Activated T-helper 2 cell treated with anti-CD3 and anti-CD28 coated beads, Interferon-gamma antibody, Interleukin-2, Interleukin-4, amounts not matched to agents 10 μg/mL and 5 μg/mL and 100 μg/mL, durations not matched to agents 14 hours and 24 hours and 36 hours (primary cell): Measurements from ENCODE around the gene NDFIP2. TPM values are rescaled to one million over a fixed set of nuclear protein-coding genes. Genes with fewer than 3 reads are reported as not detected.
A peak's percentile ranks its signal among the peaks of the same experiment; 100 is the strongest.

Experiments used
- DNase-seq: peaks from one replicate; pipeline ENCODE4 v3.0.0; 2021; ENCODE audit warnings: low spot score
- H3K27ac Mint-ChIP-seq: one replicate; pipeline ENCODE4 v1.8.0; 2021; ENCODE audit warnings: mixed read lengths
- H3K27me3 Mint-ChIP-seq: one replicate; pipeline ENCODE4 v1.8.0; 2021; ENCODE audit warnings: low read depth, mixed read lengths
- H3K36me3 Mint-ChIP-seq: one replicate; pipeline ENCODE4 v1.8.0; 2021; ENCODE audit warnings: low read depth, mixed read lengths
- H3K4me1 Mint-ChIP-seq: one replicate; pipeline ENCODE4 v1.8.0; 2021; ENCODE audit warnings: low read depth, mixed read lengths
- H3K4me3 Mint-ChIP-seq: one replicate; pipeline ENCODE4 v1.8.0; 2021; ENCODE audit warnings: low read depth, mild to moderate bottlenecking, moderate library complexity, mixed read lengths
- H3K9me3 Mint-ChIP-seq: one replicate; pipeline ENCODE4 v1.8.0; 2021; ENCODE audit warnings: mixed read lengths
- intact Hi-C: fragments of 100-400 bp; cut with micrococcal nuclease; formaldehyde crosslinking; loops from one replicate; pipeline ENCODE4 v1.15.1; 2023
- total RNA-seq: library from RNA; stranded (reverse); gene quantifications from 2 replicates; pipeline ENCODE4 v1.2.3, GENCODE V29; 2022

Gene NDFIP2
- total RNA-seq: 227 and 231 TPM in 2 replicates

- peak within 1 kb of the TSS; percentile 93 for H3K27ac Mint-ChIP-seq
- H3K27me3 Mint-ChIP-seq: no peaks in the 10 kb centered on the region
- no peaks in the 10 kb centered on the region for H3K9me3 Mint-ChIP-seq
- DNase-seq: peak; percentile 90
- peak within 1 kb of the TSS; percentile 87 for H3K4me3 Mint-ChIP-seq
- peaks cover 35% of the 10 kb centered on the region for H3K36me3 Mint-ChIP-seq
- intact Hi-C loops: loop anchor here (1.0 to 2.0 kb wide), 8 partner anchors 13 to 88 kb away; partner anchors contain the start of gene RBM26
- peaks cover 58% of the 10 kb centered on the region for H3K4me1 Mint-ChIP-seq
These were observed at the start of gene NDFIP2 for GRCh38 chr13:79480954-79481684. TSS of gene NDFIP2 (plus strand) at chr13:79481155. CDS start at chr13:79481204, 49 bp downstream.

DNA sequence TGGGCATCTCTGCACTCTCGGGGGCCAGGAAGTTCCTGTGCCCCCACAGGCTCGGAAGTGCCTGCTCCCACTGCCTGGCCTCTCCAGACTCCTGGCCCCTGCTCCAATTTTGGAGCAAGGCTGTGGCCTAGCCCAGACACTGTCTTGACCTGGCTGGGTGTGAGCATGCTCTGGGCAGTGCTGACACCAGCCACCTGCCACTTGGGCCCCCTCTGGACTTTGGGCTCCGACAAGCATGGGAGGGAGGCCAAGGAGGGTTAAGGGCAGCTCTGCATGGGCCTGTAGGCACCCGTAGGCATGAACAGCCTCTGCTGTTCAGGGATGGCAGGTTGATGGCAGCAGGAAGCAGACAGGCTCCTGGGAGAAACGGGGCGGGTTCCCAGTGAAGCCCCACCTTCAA is 48.9 kb upstream of the NDFIP2 start:
- no peaks in the 10 kb centered on the region for H3K27me3 Mint-ChIP-seq
- intact Hi-C loops: no loop called here
- H3K36me3 Mint-ChIP-seq: peaks cover 23% of the 10 kb centered on the region
- no peak overlapping the region for H3K4me3 Mint-ChIP-seq
- DNase-seq: no peak
- H3K4me1 Mint-ChIP-seq: peaks cover 41% of the 10 kb centered on the region
- H3K27ac Mint-ChIP-seq: no peak overlapping the region
- H3K9me3 Mint-ChIP-seq: peaks cover 11% of the 10 kb centered on the region

DNA sequence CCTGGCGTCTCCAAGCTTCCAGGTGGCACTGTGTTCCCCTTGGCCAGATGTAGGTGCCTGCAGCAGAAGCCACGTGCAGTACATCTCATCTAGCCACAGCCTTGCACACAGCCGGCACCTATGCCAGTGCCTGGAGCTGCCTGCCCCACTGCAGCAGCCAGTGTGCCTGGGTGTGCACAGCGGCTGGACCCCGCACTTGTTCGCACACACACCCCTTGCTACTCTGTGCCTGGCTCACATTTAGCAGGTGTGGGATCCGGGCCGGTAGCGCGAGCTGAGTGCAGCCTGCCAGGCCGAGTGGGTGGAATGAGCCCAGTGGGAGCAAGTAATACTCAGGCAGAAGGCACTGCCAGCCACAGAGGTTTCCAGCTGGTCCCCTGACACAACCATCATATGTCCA is 48.0 kb upstream of the NDFIP2 start:
- DNase-seq: no peak
- Mint-ChIP-seq H3K27ac (no peak overlapping the region), H3K4me1 (peaks cover 34% of the 10 kb centered on the region), H3K27me3 (no peaks in the 10 kb centered on the region), H3K36me3 (peaks cover 23% of the 10 kb centered on the region), H3K4me3 (no peak overlapping the region), H3K9me3 (peaks cover 11% of the 10 kb centered on the region)
- intact Hi-C loops: no loop called here

DNA sequence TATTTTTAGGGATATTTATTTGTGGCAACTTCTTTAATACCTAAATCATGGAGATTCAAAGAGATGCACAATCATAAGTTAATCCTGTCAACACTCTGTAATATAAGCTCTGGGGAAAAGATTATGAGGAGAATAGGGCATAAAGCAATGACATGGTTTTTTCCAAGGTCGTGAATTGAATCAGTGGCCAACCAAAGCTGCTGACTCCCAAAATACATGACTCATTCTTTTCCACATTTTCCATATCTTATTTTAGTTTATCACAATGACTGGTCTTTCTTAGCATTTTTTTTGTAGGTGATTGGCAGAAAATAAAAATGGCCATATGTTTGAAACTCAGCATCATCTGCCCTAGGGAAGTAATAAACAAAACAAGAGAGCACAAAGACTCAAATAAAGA is 46.4 kb upstream of the NDFIP2 start:
- Mint-ChIP-seq H3K27ac (peak overlapping the region; percentile 47), H3K36me3 (peaks cover 16% of the 10 kb centered on the region), H3K4me3 (no peak overlapping the region), H3K4me1 (peaks cover 26% of the 10 kb centered on the region), H3K27me3 (no peaks in the 10 kb centered on the region), H3K9me3 (peaks cover 11% of the 10 kb centered on the region)
- DNase-seq: no peak
- intact Hi-C loops: no loop called here

- H3K27ac Mint-ChIP-seq: no peak overlapping the region
- no peak overlapping the region for H3K4me3 Mint-ChIP-seq
- no peak for DNase-seq
- H3K36me3 Mint-ChIP-seq: peaks cover 10% of the 10 kb centered on the region
- intact Hi-C loops: loop anchor here (1.0 kb wide), 1 partner anchor 10 kb away; no protein-coding TSS in a partner anchor
- peaks cover 7% of the 10 kb centered on the region for H3K9me3 Mint-ChIP-seq
- peaks cover 24% of the 10 kb centered on the region for H3K4me1 Mint-ChIP-seq
- no peaks in the 10 kb centered on the region for H3K27me3 Mint-ChIP-seq
These were observed 45.4 kb upstream of the NDFIP2 start for GRCh38 chr13:79435561-79435990.

GRCh38 chr13:79439275-79439674 is 41.7 kb upstream of the NDFIP2 start:
- no peak overlapping the region for H3K4me3 Mint-ChIP-seq
- H3K27me3 Mint-ChIP-seq: no peaks in the 10 kb centered on the region
- no peak overlapping the region for H3K27ac Mint-ChIP-seq
- peaks cover 19% of the 10 kb centered on the region for H3K4me1 Mint-ChIP-seq
- no peak for DNase-seq
- intact Hi-C loops: no loop called here
- no peaks in the 10 kb centered on the region for H3K9me3 Mint-ChIP-seq
- peaks cover 3% of the 10 kb centered on the region for H3K36me3 Mint-ChIP-seq

DNA sequence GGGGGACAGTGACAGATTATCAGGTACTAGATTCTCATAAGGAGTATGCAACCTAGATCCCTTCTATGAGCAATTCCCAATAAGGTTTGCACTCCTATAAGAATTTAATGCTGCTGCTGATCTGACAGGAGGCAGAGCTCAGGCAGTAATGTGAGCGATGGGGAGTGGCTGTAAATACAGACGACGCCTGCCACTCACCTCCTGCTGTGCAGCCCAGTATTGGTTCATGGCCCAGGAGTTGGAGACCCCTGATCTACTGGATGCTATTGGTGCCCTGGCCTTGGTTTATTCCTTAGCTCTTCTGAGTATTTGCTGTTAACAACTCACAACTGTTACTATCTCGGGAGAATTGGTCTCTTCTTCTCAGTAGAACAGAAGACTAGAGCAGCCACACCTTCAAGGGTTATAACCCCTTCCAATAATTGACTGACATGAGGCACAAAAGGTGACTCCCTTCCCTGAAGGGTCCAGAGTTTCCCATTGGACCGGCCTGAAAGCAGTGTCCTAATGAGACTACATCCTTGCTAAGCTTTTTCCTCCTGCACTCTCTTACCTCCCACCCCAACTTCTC is 39.9 kb upstream of the NDFIP2 start:
- Mint-ChIP-seq H3K27me3 (no peaks in the 10 kb centered on the region), H3K4me3 (no peak overlapping the region), H3K27ac (no peak overlapping the region), H3K4me1 (peaks cover 13% of the 10 kb centered on the region), H3K36me3 (no peaks in the 10 kb centered on the region), H3K9me3 (no peaks in the 10 kb centered on the region)
- intact Hi-C loops: no loop called here
- no peak for DNase-seq

GRCh38 chr13:79442221-79442620 is 38.7 kb upstream of the NDFIP2 start:
- H3K9me3 Mint-ChIP-seq: no peaks in the 10 kb centered on the region
- H3K4me1 Mint-ChIP-seq: peaks cover 25% of the 10 kb centered on the region
- no peaks in the 10 kb centered on the region for H3K27me3 Mint-ChIP-seq
- no peak for DNase-seq
- intact Hi-C loops: no loop called here
- no peaks in the 10 kb centered on the region for H3K36me3 Mint-ChIP-seq
- H3K4me3 Mint-ChIP-seq: no peak overlapping the region
- no peak overlapping the region for H3K27ac Mint-ChIP-seq

GRCh38 chr13:79442706-79443105 is 38.2 kb upstream of the NDFIP2 start:
- peaks cover 30% of the 10 kb centered on the region for H3K4me1 Mint-ChIP-seq
- DNase-seq: no peak
- H3K36me3 Mint-ChIP-seq: no peaks in the 10 kb centered on the region
- no peak overlapping the region for H3K4me3 Mint-ChIP-seq
- H3K9me3 Mint-ChIP-seq: no peaks in the 10 kb centered on the region
- H3K27ac Mint-ChIP-seq: no peak overlapping the region
- no peaks in the 10 kb centered on the region for H3K27me3 Mint-ChIP-seq
- intact Hi-C loops: no loop called here

DNA sequence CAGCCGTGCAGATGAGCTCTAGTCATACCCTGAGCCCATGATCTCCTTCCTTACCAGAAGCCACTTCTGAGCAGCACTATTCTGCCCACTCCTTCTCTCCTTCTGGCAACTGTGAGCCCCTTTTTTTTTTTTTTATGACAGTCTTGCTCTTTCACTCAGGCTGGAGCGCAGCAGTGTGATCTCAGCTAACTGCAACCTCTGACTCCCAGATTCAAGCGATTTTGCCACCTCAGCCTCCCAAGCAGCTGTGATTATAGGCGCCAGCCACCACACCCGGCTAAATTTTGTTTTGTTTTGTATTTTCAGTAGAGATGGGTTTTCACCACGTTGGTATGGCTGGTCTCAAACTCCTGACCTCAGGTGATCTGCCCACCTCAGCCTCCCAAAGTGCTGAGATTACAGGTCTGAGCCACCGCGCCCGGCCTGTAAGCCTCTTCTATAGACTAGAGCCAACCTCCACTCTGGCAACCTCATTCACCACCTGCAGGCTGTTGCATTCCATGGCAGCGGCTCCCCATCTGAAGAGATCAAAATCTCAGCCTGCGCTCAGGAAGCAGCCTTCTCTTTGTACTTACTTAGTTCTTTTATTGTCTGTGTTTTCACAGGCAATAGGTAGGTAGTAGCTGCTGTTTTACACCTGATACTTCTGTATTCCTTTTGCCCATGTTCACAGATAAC is 34.8 kb upstream of the NDFIP2 start:
- H3K27me3 Mint-ChIP-seq: no peaks in the 10 kb centered on the region
- peaks cover 6% of the 10 kb centered on the region for H3K36me3 Mint-ChIP-seq
- H3K27ac Mint-ChIP-seq: peak overlapping the region; percentile 54
- peak overlapping the region; percentile 4 for H3K4me3 Mint-ChIP-seq
- intact Hi-C loops: loop anchor here (1.0 to 2.0 kb wide), 2 partner anchors 11 to 21 kb away; no protein-coding TSS in a partner anchor
- peaks cover 10% of the 10 kb centered on the region for H3K9me3 Mint-ChIP-seq
- no peak for DNase-seq
- peaks cover 56% of the 10 kb centered on the region for H3K4me1 Mint-ChIP-seq

GRCh38 chr13:79447141-79447540 is 33.8 kb upstream of the NDFIP2 start:
- no peak overlapping the region for H3K27ac Mint-ChIP-seq
- H3K36me3 Mint-ChIP-seq: peaks cover 6% of the 10 kb centered on the region
- no peak for DNase-seq
- H3K4me3 Mint-ChIP-seq: no peak overlapping the region
- intact Hi-C loops: loop anchor here (2.0 kb wide), 1 partner anchor 22 kb away; no protein-coding TSS in a partner anchor
- H3K27me3 Mint-ChIP-seq: no peaks in the 10 kb centered on the region
- peaks cover 10% of the 10 kb centered on the region for H3K9me3 Mint-ChIP-seq
- peaks cover 64% of the 10 kb centered on the region for H3K4me1 Mint-ChIP-seq

- Mint-ChIP-seq H3K4me1 (peaks cover 70% of the 10 kb centered on the region), H3K4me3 (no peak overlapping the region), H3K36me3 (peaks cover 6% of the 10 kb centered on the region), H3K27me3 (no peaks in the 10 kb centered on the region), H3K9me3 (peaks cover 10% of the 10 kb centered on the region), H3K27ac (peak overlapping the region; percentile 59)
- intact Hi-C loops: loop anchor here (2.0 kb wide), 1 partner anchor 23 kb away; no protein-coding TSS in a partner anchor
- DNase-seq: no peak
These were observed 33.2 kb upstream of the NDFIP2 start for GRCh38 chr13:79447741-79448140.

DNA sequence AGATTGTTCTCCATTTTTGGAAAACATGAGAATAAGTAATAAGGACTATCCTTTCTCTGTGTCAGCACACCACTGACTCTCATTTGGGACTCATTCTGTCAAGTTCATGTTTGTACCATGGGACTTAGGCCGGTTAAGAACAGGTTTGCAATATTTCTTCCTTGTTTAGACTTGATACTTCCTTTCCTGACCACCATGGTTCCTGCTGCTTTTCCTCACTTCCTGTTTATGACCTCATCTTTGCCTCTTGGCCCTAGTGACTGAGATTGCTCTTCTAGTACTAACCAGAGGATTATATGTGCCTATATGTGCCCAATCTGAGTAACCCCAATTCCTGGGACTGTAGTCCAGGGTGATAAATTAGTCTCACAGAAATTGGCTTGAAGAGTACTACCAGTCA is 32.5 kb upstream of the NDFIP2 start:
- Mint-ChIP-seq H3K9me3 (peaks cover 10% of the 10 kb centered on the region), H3K4me1 (peaks cover 75% of the 10 kb centered on the region), H3K27me3 (no peaks in the 10 kb centered on the region), H3K4me3 (no peak overlapping the region), H3K36me3 (peaks cover 11% of the 10 kb centered on the region), H3K27ac (peak overlapping the region; percentile 59)
- intact Hi-C loops: no loop called here
- DNase-seq: no peak
